Upper lobe of left lung (tissue), 6 donors: Measurements from ENCODE around the gene ARHGAP8. TPM values are rescaled to one million over a fixed set of nuclear protein-coding genes. Genes with fewer than 3 reads are reported as not detected.

Source experiments
- ATAC-seq, 2 donors: fragments of 200-7000 bp; cut with Tn5 transposase; one replicate each; pipeline ENCODE4 v1.9.1; 2022; ENCODE audit warnings: mild to moderate bottlenecking in 2 of 2, moderate library complexity in 2 of 2; ENCODE audit not compliant: low FRiP score in 2 of 2
- DNase-seq, 2 donors: peaks; one replicate each; pipeline ENCODE4 v3.0.0-alpha.2; 2019 to 2020
- H3K27ac ChIP-seq, 4 donors: fragments of 200-600 bp; sonication (generic); one replicate each; pipeline ENCODE4 v1.5.1; 2016 to 2019
- H3K27me3 ChIP-seq, 4 donors: fragments of 200-600 bp; sonication (generic); one replicate each; pipeline ENCODE4 v1.5.1; 2017 to 2019
- H3K36me3 ChIP-seq, 4 donors: fragments of 200-600 bp; sonication (generic); one replicate each; pipeline ENCODE4 v1.5.1; 2016 to 2019
- H3K4me1 ChIP-seq, 4 donors: fragments of 200-600 bp; sonication (generic); one replicate each; pipeline ENCODE4 v1.5.1; 2018 to 2019
- H3K4me3 ChIP-seq, 4 donors: fragments of 200-600 bp; sonication (generic); one replicate each; pipeline ENCODE4 v1.5.1; 2017 to 2019; ENCODE audit warnings: mild to moderate bottlenecking in 2 of 4, moderate library complexity in 1 of 4
- H3K9me3 ChIP-seq, 4 donors: fragments of 200-600 bp; sonication (generic); one replicate each; pipeline ENCODE4 v1.5.1; 2018 to 2019
- CTCF ChIP-seq, 6 experiments: fragments of 450-650 bp in 4 of 6; fragments of 200-600 bp in 2 of 6; sonication (generic) in 2 of 6; IDR thresholded peaks; one replicate each; pipeline ENCODE4 v1.5.1; 2016 to 2019; ENCODE audit warnings: antibody characterized with exemption in 6 of 6
- EP300 ChIP-seq, 4 donors: sonication (generic); formaldehyde crosslinking; IDR thresholded peaks; one replicate each; pipeline ENCODE4 v1.5.1; 2017; ENCODE audit warnings: antibody characterized with exemption in 4 of 4, control low read depth in 2 of 4
- POLR2A ChIP-seq, 4 donors: fragments of 450-650 bp; IDR thresholded peaks; one replicate each; pipeline ENCODE4 v1.5.1; 2016 to 2017; ENCODE audit warnings: antibody characterized with exemption in 4 of 4, mild to moderate bottlenecking in 2 of 4
- POLR2AphosphoS5 ChIP-seq, 2 donors: sonication (generic); formaldehyde crosslinking; IDR thresholded peaks; one replicate each; pipeline ENCODE4 v1.5.1; 2017; ENCODE audit warnings: antibody characterized with exemption in 2 of 2
- WGBS, 2 donors: methylation state at CpG; one replicate each; pipeline ENCODE4 v1.1.5; 2017 to 2018; 5-methylcytosine and 5-hydroxymethylcytosine counted together
- total RNA-seq, 6 donors: library from RNA; depleted of rRNA in 4 of 6; stranded (reverse); fragments of >200 nt in 4 of 6; gene quantifications; one replicate each; pipeline versions ENCODE4 v1.1.0 to v1.2.1, GENCODE V29; 2016 to 2021
- donor health status: DM: no; HTN: no; CAD: no; lungs with moderate emphysema.
- donor health status: DM: no; HTN: yes; CAD: no; lungs with severe emphysema.

ARHGAP8 gene
- total RNA-seq, 6 donors from 2014 or later, result 13.8 to 55.5 (median 22.7) TPM

- H3K9me3 ChIP-seq, result no peaks in the 10 kb centered on the region
- TF ChIP-seq CTCF (IDR thresholded peaks at IDR 0.05) (no peak), POLR2A (IDR thresholded peaks at IDR 0.05) (no peak), EP300 (IDR thresholded peaks at IDR 0.05) (no peak), POLR2AphosphoS5 (IDR thresholded peaks at IDR 0.05) (no peak)
- DNase-seq, result no peak
- ATAC-seq, result no peak
- WGBS, 2 donors, result 57 to 78% methylated on average over 5 of the region's 5 CpGs
- H3K4me1 ChIP-seq, result peaks cover 0 to 8% (median 5%) of the 10 kb centered on the region in 4 donors
- no peak overlapping the region for H3K27ac ChIP-seq
- no peaks in the 10 kb centered on the region for H3K36me3 ChIP-seq
- H3K27me3 ChIP-seq, result no peaks in the 10 kb centered on the region
- H3K4me3 ChIP-seq, result no peak overlapping the region
Measured at GRCh38 chr22:44760476-44760875, 8.1 kb downstream of the ARHGAP8 start.

- peaks cover 0 to 10% (median 7%) of the 10 kb centered on the region in 4 donors for H3K4me1 ChIP-seq
- TF ChIP-seq EP300 (IDR thresholded peaks at IDR 0.05) (no peak), POLR2AphosphoS5 (IDR thresholded peaks at IDR 0.05) (no peak)
- ATAC-seq, result no peak
- H3K36me3 ChIP-seq, result no peaks in the 10 kb centered on the region
- DNase-seq, result no peak
- no peak overlapping the region for H3K4me3 ChIP-seq
- H3K27ac ChIP-seq, result no peak overlapping the region
- H3K27me3 ChIP-seq, result no peaks in the 10 kb centered on the region
- 76 to 84% methylated on average over 10 of the region's 10 CpGs for WGBS, 2 donors
- H3K9me3 ChIP-seq, result no peaks in the 10 kb centered on the region
Measured at GRCh38 chr22:44761025-44761424, 8.7 kb downstream of the ARHGAP8 start.

- TF ChIP-seq CTCF (IDR thresholded peaks at IDR 0.05) (no peak), EP300 (IDR thresholded peaks at IDR 0.05) (no peak), POLR2A (IDR thresholded peaks at IDR 0.05) (no peak), POLR2AphosphoS5 (IDR thresholded peaks at IDR 0.05) (no peak)
- no peaks in the 10 kb centered on the region for H3K9me3 ChIP-seq
- ATAC-seq, result no peak
- no peaks in the 10 kb centered on the region for H3K36me3 ChIP-seq
- no peak overlapping the region for H3K4me3 ChIP-seq
- no peak for DNase-seq
- peaks cover 0 to 10% (median 5%) of the 10 kb centered on the region in 4 donors for H3K4me1 ChIP-seq
- H3K27me3 ChIP-seq, result no peaks in the 10 kb centered on the region
- WGBS, 2 donors, result 91 to 93% methylated on average over 16 to 17 of the region's 17 CpGs
- H3K27ac ChIP-seq, result no peak overlapping the region
Measured at GRCh38 chr22:44764373-44764772, 12.0 kb downstream of the ARHGAP8 start.

GRCh38 chr22:44764974-44765373 is 12.6 kb downstream of the ARHGAP8 start:
- ATAC-seq (peak; percentile 8 to 16), DNase-seq (peak in 1 of 2 donors; percentile 55)
- no peak overlapping the region for H3K4me3 ChIP-seq
- H3K27ac ChIP-seq, result no peak overlapping the region
- WGBS, 2 donors, result 15 to 25% methylated on average over 4 of the region's 4 CpGs
- peaks cover 0 to 10% (median 5%) of the 10 kb centered on the region in 4 donors for H3K4me1 ChIP-seq
- H3K9me3 ChIP-seq, result no peaks in the 10 kb centered on the region
- no peaks in the 10 kb centered on the region for H3K36me3 ChIP-seq
- H3K27me3 ChIP-seq, result no peaks in the 10 kb centered on the region
- no peak for TF ChIP-seq POLR2A (IDR thresholded peaks at IDR 0.05)
- no peak for TF ChIP-seq CTCF (IDR thresholded peaks at IDR 0.05)
- no peak for TF ChIP-seq POLR2AphosphoS5 (IDR thresholded peaks at IDR 0.05)
- no peak for TF ChIP-seq EP300 (IDR thresholded peaks at IDR 0.05)

GRCh38 chr22:44765571-44766285 is 13.4 kb downstream of the ARHGAP8 start:
- Histone ChIP-seq H3K4me1 (peaks cover 0 to 10% (median 5%) of the 10 kb centered on the region in 4 donors), H3K4me3 (no peak overlapping the region), H3K27me3 (no peaks in the 10 kb centered on the region), H3K27ac (no peak overlapping the region), H3K9me3 (no peaks in the 10 kb centered on the region), H3K36me3 (no peaks in the 10 kb centered on the region)
- peak; percentile 27 for ATAC-seq
- DNase-seq, result peak; percentile 36 to 66
- TF ChIP-seq POLR2A (IDR thresholded peaks at IDR 0.05) (no peak), POLR2AphosphoS5 (IDR thresholded peaks at IDR 0.05) (no peak), CTCF (IDR thresholded peaks at IDR 0.05) (no peak), EP300 (IDR thresholded peaks at IDR 0.05) (no peak)
- 70 to 71% methylated on average over 11 to 20 of the region's 23 CpGs for WGBS, 2 donors
